ENCODE results near the gene CAST. TPM values are rescaled to one million over a fixed set of nuclear protein-coding genes. Genes with fewer than 3 reads are reported as not detected.

Gene CAST
- total RNA-seq, 2 experiments from 2014 or later = 40.5 to 90.1 TPM

GRCh38 chr5:96768708-96769251 lies 106.6 kb downstream of the CAST start:
- CTCF ChIA-PET (ENCODE audit: unreplicated experiment) = no interaction called here
- POLR2A ChIA-PET = interaction anchor here (0.5 to 2.4 kb wide), 5 partner anchors 11 to 298 kb away, joined by 3 to 10 read pairs (median 3); no protein-coding TSS in a partner anchor
- Histone ChIP-seq H3K9me3 (ENCODE audit: low read length) (no peaks in the 10 kb centered on the region), H4K20me1 (ENCODE audit: insufficient read depth, low read length) (no peaks in the 10 kb centered on the region), H2AFZ (ENCODE audit: low read length) (no peak overlapping the region), H3K79me2 (ENCODE audit: insufficient read depth, low read depth, low read length) (no peaks in the 10 kb centered on the region), H3K9me2 (ENCODE audit: insufficient read depth, low read length) (no peaks in the 10 kb centered on the region), H3K4me1 (ENCODE audit: insufficient read depth, low read length, poor library complexity, severe bottlenecking) (no peaks in the 10 kb centered on the region), H3K27ac (ENCODE audit: low read depth, low read length, poor library complexity, severe bottlenecking) (no peak overlapping the region), H3K4me2 (ENCODE audit: low read length) (no peak overlapping the region), H3K36me3 (ENCODE audit: insufficient read depth, low read length) (peaks cover 93% of the 10 kb centered on the region), H3K4me3 (ENCODE audit: low read depth, low read length, poor library complexity, severe bottlenecking) (no peak overlapping the region)
- no peak for DNase-seq (ENCODE audit: low spot score)
- TF ChIP-seq CTCF (conservative IDR thresholded peaks at IDR 0.05; ENCODE audit: low read length) (no peak), EZH2phosphoT487 (IDR thresholded peaks at IDR 0.05; ENCODE audit: borderline replicate concordance, low read depth, low read length) (no peak)
- intact Hi-C loops (cut with micrococcal nuclease; ENCODE audit: unreplicated experiment) = no loop called here
- BruUV-seq (replicated peaks) = no TSS peak

- intact Hi-C loops (cut with micrococcal nuclease; ENCODE audit: unreplicated experiment) = no loop called here
These were observed 109.2 kb downstream of the CAST start for GRCh38 chr5:96771395-96771794.

More at GRCh38 chr5:96771395-96771794, 109.2 kb downstream of the CAST start:
- no peak overlapping the region for H3K4me2 ChIP-seq (ENCODE audit: low read length)
- H3K9me3 ChIP-seq (ENCODE audit: low read length) = no peaks in the 10 kb centered on the region
- no peaks in the 10 kb centered on the region for H4K20me1 ChIP-seq (ENCODE audit: insufficient read depth, low read length)
- no peaks in the 10 kb centered on the region for H3K4me1 ChIP-seq (ENCODE audit: insufficient read depth, low read length, poor library complexity, severe bottlenecking)
- no peak overlapping the region for H3K4me3 ChIP-seq (ENCODE audit: low read depth, low read length, poor library complexity, severe bottlenecking)
- ChIA-PET POLR2A (interaction anchor here (1.3 to 1.7 kb wide), 2 partner anchors 9 to 105 kb away, joined by 4 to 6 read pairs; partner anchors contain the start of gene ERAP2), CTCF (ENCODE audit: unreplicated experiment) (interaction anchor here (0.5 kb wide), 1 partner anchor 380 kb away, joined by 3 read pairs; no protein-coding TSS in a partner anchor)
- H2AFZ ChIP-seq (ENCODE audit: low read length) = no peak overlapping the region
- no TSS peak for BruUV-seq (replicated peaks)
- TF ChIP-seq EZH2phosphoT487 (IDR thresholded peaks at IDR 0.05; ENCODE audit: borderline replicate concordance, low read depth, low read length) (no peak), CTCF (conservative IDR thresholded peaks at IDR 0.05; ENCODE audit: low read length) (no peak)
- H3K36me3 ChIP-seq (ENCODE audit: insufficient read depth, low read length) = peaks cover 98% of the 10 kb centered on the region
- DNase-seq (ENCODE audit: low spot score) = no peak
- H3K9me2 ChIP-seq (ENCODE audit: insufficient read depth, low read length) = no peaks in the 10 kb centered on the region
- H3K79me2 ChIP-seq (ENCODE audit: insufficient read depth, low read depth, low read length) = no peaks in the 10 kb centered on the region
- H3K27ac ChIP-seq (ENCODE audit: low read depth, low read length, poor library complexity, severe bottlenecking) = no peak overlapping the region

Measured in OCI-LY7 (cell line).